ENCODE measurements around the gene CNNM3.

DNA sequence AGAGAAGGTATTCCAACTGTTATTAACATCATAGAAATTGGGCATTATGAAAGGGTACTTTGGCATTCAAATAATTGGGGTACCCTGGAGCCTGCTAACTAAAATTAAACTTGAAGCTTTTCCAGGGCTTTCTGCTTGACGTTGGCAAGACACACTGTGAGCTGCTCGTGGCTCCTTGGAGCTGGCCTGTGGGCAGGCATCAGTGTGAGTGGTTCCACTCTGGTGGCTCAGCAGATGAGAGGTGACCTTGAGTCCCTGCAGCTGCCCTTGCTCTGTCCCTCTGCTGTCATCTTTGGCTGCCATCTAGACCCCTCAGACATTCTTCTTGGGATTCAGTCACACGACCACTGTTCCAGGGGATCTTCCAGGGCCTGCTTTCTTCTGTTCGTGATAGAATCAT lies 6.7 kb downstream of the CNNM3 start:
- TF ChIP-seq, protein P1, sequence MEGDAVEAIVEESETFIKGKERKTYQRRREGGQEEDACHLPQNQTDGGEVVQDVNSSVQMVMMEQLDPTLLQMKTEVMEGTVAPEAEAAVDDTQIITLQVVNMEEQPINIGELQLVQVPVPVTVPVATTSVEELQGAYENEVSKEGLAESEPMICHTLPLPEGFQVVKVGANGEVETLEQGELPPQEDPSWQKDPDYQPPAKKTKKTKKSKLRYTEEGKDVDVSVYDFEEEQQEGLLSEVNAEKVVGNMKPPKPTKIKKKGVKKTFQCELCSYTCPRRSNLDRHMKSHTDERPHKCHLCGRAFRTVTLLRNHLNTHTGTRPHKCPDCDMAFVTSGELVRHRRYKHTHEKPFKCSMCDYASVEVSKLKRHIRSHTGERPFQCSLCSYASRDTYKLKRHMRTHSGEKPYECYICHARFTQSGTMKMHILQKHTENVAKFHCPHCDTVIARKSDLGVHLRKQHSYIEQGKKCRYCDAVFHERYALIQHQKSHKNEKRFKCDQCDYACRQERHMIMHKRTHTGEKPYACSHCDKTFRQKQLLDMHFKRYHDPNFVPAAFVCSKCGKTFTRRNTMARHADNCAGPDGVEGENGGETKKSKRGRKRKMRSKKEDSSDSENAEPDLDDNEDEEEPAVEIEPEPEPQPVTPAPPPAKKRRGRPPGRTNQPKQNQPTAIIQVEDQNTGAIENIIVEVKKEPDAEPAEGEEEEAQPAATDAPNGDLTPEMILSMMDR (IDR thresholded peaks at IDR 0.05; ENCODE audit: poor library complexity) = no peak
- TF ChIP-seq EZH2 (IDR thresholded peaks at IDR 0.05; ENCODE audit: borderline replicate concordance) = no peak
- no peak for TF ChIP-seq EZH2phosphoT487 (IDR thresholded peaks at IDR 0.05; ENCODE audit: low read depth, severe bottlenecking, unreplicated experiment)

Data from hepatocyte (in vitro differentiated cells).